ENCODE data around the gene APOBEC3F.
"Not testable (repeated sequence)": the region's sequence is repeated elsewhere in the genome, so short reads cannot be mapped to it uniquely, and the experiment has no call there.

APOBEC3F gene

DNA sequence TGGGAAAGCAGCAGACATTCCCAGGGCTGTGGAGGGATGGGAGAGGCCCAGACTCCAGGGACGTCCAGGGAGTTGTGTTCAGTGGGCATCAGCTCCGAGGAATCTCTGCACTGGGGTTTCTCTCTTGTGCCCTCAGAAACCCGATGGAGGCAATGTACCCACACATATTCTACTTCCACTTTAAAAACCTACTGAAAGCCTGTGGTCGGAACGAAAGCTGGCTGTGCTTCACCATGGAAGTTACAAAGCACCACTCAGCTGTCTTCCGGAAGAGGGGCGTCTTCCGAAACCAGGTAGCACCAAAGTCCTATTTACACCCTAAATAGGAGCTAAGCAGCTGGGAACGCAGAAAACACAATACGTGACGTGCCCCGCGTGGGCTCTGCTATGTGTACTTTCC lies 11.4 kb upstream of the APOBEC3F start:
- no peaks in the 10 kb centered on the region for H3K9me3 ChIP-seq (ENCODE audit: control insufficient read depth in 1 of 2, low read length in 2 of 2)
- no peaks in the 10 kb centered on the region for H3K4me1 ChIP-seq (ENCODE audit: control insufficient read depth in 1 of 2, insufficient read depth in 2 of 2, low read length in 2 of 2)
- no peak overlapping the region for H3K4me3 ChIP-seq (ENCODE audit: low read depth in 1 of 2, low read length in 2 of 2)
- no peak overlapping the region for H3K27ac ChIP-seq (ENCODE audit: low read length)
- H3K36me3 ChIP-seq (ENCODE audit: control insufficient read depth in 1 of 2, insufficient read depth in 2 of 2, low read length in 2 of 2) = peaks cover 0 to 4% of the 10 kb centered on the region in 2 donors
- H3K27me3 ChIP-seq (ENCODE audit: low read depth, low read length) = no peaks in the 10 kb centered on the region

DNA sequence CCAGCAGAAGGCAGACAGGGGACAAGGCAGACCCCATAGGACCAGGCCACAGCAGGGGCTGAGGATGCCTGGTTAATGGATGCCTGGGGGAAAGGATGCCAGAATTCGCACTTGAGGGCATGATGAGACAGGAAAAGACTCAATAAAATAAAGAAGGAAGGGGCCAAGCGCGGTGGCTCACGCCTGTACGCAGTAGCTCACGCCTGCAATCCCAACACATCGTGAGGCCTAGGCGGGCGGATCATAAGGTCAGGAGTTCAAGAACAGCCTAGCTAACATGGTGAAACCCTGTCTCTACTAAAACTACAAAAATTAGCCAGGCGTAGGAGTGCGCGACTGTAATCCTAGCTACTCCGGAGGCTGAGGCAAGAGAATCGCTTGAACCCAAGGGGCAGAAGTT lies 10.0 kb upstream of the APOBEC3F start:
- Histone ChIP-seq H3K4me3 (ENCODE audit: low read depth in 1 of 2, low read length in 2 of 2) (no peak overlapping the region), H3K36me3 (ENCODE audit: control insufficient read depth in 1 of 2, insufficient read depth in 2 of 2, low read length in 2 of 2) (no peaks in the 10 kb centered on the region), H3K27ac (ENCODE audit: low read length) (no peak overlapping the region), H3K9me3 (ENCODE audit: control insufficient read depth in 1 of 2, low read length in 2 of 2) (no peaks in the 10 kb centered on the region), H3K27me3 (ENCODE audit: low read depth, low read length) (no peaks in the 10 kb centered on the region), H3K4me1 (ENCODE audit: control insufficient read depth in 1 of 2, insufficient read depth in 2 of 2, low read length in 2 of 2) (no peaks in the 10 kb centered on the region)

DNA sequence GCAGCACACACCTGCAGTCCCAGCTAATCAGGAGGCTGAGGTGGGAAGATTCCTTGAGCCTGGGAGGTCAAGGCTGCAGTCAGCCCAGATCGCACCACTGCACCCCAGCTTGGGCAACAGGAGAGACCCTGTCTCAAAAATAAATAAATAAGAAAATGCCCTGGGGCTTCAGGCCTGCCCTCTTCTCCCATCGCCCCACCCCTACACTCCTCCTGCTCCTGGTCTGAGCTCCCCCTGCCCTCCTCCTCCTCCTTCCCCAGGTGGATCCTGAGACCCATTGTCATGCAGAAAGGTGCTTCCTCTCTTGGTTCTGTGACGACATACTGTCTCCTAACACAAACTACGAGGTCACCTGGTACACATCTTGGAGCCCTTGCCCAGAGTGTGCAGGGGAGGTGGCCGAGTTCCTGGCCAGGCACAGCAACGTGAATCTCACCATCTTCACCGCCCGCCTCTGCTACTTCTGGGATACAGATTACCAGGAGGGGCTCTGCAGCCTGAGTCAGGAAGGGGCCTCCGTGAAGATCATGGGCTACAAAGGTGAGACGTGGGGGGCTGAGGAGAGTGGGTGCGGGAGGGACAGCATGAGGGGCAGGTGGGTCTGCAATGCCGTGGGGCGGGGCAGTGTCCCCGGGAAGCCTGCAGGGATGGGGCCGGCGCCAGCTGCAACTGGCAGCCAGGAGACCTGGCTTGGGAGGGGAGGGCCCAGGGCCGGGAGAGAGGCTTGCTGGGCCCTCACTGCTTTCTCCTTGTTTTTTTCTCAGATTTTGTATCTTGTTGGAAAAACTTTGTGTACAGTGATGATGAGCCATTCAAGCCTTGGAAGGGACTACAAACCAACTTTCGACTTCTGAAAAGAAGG lies 9.0 kb upstream of the APOBEC3F start:
- not testable (repeated sequence) for H3K27me3 ChIP-seq (ENCODE audit: low read depth, low read length); H3K36me3 ChIP-seq (ENCODE audit: control insufficient read depth in 1 of 2, insufficient read depth in 2 of 2, low read length in 2 of 2); H3K27ac ChIP-seq (ENCODE audit: low read length); H3K9me3 ChIP-seq (ENCODE audit: control insufficient read depth in 1 of 2, low read length in 2 of 2); H3K4me3 ChIP-seq (ENCODE audit: low read depth in 1 of 2, low read length in 2 of 2); H3K4me1 ChIP-seq (ENCODE audit: control insufficient read depth in 1 of 2, insufficient read depth in 2 of 2, low read length in 2 of 2)

DNA sequence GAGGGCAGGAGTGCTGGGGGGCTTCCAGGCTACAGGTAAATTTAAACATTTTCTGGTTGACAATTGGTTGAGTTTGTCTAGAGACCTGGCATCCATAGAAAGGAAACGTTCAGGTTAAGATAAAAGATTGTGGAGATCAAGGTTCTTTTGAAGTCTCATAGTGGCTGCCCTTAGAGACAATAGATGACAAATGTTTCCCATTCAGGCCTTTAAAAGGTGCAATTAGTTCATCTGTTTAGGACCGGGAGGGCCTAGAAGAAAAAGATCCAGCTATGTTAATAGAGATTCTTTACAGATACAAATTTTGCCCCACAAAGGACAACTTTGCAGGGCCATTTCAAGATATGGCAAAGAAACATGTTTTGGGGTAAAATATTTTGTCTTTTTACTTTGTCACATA lies 3.6 kb upstream of the APOBEC3F start:
- not testable (repeated sequence) for H3K36me3 ChIP-seq (ENCODE audit: control insufficient read depth in 1 of 2, insufficient read depth in 2 of 2, low read length in 2 of 2); H3K27me3 ChIP-seq (ENCODE audit: low read depth, low read length); H3K9me3 ChIP-seq (ENCODE audit: control insufficient read depth in 1 of 2, low read length in 2 of 2); H3K4me3 ChIP-seq (ENCODE audit: low read depth in 1 of 2, low read length in 2 of 2); H3K27ac ChIP-seq (ENCODE audit: low read length); H3K4me1 ChIP-seq (ENCODE audit: control insufficient read depth in 1 of 2, insufficient read depth in 2 of 2, low read length in 2 of 2)

DNA sequence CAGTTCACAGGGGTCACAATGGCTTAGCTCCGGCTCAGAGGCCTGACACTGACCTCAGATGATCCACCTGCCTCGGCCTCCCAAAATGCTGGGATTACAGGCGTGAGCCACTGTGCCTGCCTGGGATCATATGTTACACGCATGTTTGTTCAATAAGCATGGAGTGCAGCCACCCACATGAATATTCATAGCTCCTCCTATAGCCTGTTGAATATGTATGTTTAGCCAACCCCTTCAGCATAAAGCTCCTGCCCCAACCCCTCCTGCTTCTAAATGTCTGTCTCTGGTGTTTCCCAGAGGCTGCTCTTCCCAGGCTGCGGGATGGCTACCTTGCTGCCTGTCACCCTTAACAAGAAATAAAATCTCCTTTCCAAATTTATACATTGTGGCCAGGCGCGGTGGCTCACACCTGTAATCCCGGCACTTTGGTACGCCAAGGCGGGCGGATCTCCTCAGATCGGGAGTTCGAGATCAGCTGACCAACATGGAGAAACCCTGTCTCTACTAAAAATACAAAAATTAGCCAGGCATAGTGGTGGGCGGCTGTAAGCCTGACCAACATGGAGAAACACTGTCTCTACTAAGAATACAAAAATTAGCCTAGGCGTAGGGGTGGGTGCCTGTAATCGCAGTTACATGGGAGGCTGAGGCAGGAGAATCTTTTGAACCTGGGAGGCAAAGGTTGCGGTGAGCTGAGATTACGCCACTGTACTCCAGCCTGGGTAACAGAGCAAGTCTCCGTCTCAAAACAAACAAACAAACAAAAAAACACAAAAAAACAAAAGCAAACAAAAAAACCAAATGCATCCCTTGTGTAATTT lies 1.1 kb upstream of the APOBEC3F start:
- no peaks in the 10 kb centered on the region for H3K9me3 ChIP-seq (ENCODE audit: control insufficient read depth in 1 of 2, low read length in 2 of 2)
- no peaks in the 10 kb centered on the region for H3K27me3 ChIP-seq (ENCODE audit: low read depth, low read length)
- no peak overlapping the region for H3K27ac ChIP-seq (ENCODE audit: low read length)
- no peaks in the 10 kb centered on the region for H3K36me3 ChIP-seq (ENCODE audit: control insufficient read depth in 1 of 2, insufficient read depth in 2 of 2, low read length in 2 of 2)
- peaks cover 0 to 10% of the 10 kb centered on the region in 2 donors for H3K4me1 ChIP-seq (ENCODE audit: control insufficient read depth in 1 of 2, insufficient read depth in 2 of 2, low read length in 2 of 2)
- peak overlapping the region in 1 of 2 donors; percentile 60 for H3K4me3 ChIP-seq (ENCODE audit: low read depth in 1 of 2, low read length in 2 of 2)

DNA sequence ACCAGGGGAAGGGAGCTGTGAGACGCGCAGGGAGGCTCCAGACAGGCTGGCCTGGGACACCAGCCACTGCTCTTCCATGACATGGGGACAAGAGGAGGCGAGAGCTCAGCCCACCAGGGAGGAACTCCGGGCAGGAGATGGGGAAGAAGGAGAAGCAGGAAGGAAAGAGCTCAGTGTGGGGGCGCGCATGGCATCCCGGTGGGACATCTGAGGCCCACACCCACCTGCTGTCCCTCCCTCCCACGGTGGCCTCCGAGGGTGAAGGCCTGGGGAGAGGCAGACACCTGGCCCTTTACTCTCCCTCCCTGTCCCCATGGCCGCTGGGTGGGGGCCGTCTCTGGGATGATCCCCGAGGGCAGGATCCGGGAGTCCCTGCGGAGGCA lies 518 bp upstream of the APOBEC3F start:
- peak overlapping the region in 1 of 2 donors; percentile 60 for H3K4me3 ChIP-seq (ENCODE audit: low read depth in 1 of 2, low read length in 2 of 2)
- not testable (repeated sequence) for H3K27me3 ChIP-seq (ENCODE audit: low read depth, low read length); H3K36me3 ChIP-seq (ENCODE audit: control insufficient read depth in 1 of 2, insufficient read depth in 2 of 2, low read length in 2 of 2); H3K4me1 ChIP-seq (ENCODE audit: control insufficient read depth in 1 of 2, insufficient read depth in 2 of 2, low read length in 2 of 2); H3K27ac ChIP-seq (ENCODE audit: low read length); H3K9me3 ChIP-seq (ENCODE audit: control insufficient read depth in 1 of 2, low read length in 2 of 2)

DNA sequence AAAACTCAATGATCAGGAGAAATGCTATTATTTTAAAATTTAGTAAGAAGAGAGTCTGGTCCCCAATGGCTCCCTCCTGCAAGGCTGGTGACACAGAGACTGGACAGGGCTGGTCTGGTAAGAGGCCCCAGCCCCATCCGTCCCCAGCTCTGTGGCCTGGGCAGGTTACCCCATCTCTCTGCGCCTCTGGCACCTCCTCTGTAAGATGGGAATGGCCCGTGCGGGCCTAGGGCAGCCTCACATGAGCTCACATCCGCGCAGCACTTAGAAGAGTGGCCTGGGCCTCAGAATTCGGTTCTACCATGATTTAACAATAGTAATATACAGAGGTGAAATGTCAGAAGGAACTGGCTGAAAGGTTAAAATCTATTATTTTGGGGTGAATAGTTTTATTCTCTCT lies 1.2 kb downstream of the APOBEC3F start:
- H3K4me3 ChIP-seq (ENCODE audit: low read depth in 1 of 2, low read length in 2 of 2) = no peak overlapping the region
- H3K27me3 ChIP-seq (ENCODE audit: low read depth, low read length) = no peaks in the 10 kb centered on the region
- no peaks in the 10 kb centered on the region for H3K9me3 ChIP-seq (ENCODE audit: control insufficient read depth in 1 of 2, low read length in 2 of 2)
- no peak overlapping the region for H3K27ac ChIP-seq (ENCODE audit: low read length)
- H3K4me1 ChIP-seq (ENCODE audit: control insufficient read depth in 1 of 2, insufficient read depth in 2 of 2, low read length in 2 of 2) = peaks cover 0 to 10% of the 10 kb centered on the region in 2 donors
- no peaks in the 10 kb centered on the region for H3K36me3 ChIP-seq (ENCODE audit: control insufficient read depth in 1 of 2, insufficient read depth in 2 of 2, low read length in 2 of 2)

DNA sequence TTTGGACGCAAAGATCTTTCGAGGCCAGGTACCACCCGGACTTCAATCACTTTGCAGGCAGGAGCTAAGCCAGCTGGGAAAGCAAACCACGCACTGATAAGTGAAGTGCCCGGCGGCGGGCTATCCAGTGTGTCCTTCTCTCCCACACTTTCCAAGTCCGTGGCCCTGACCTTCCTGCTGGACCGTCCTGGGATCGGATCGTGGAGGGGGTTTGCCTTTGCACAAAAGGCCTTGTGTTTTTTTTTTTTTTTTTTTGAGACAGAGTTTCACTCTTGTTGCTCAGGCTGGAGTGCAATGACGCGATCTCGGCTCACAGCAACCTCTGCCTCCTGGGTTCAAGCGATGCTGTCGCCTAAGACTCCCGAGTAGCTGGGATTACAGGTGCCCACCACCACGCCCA lies 2.4 kb downstream of the APOBEC3F start:
- H3K9me3 ChIP-seq (ENCODE audit: control insufficient read depth in 1 of 2, low read length in 2 of 2); H3K36me3 ChIP-seq (ENCODE audit: control insufficient read depth in 1 of 2, insufficient read depth in 2 of 2, low read length in 2 of 2); H3K27ac ChIP-seq (ENCODE audit: low read length); H3K27me3 ChIP-seq (ENCODE audit: low read depth, low read length); H3K4me1 ChIP-seq (ENCODE audit: control insufficient read depth in 1 of 2, insufficient read depth in 2 of 2, low read length in 2 of 2); H3K4me3 ChIP-seq (ENCODE audit: low read depth in 1 of 2, low read length in 2 of 2): not testable (repeated sequence)

DNA sequence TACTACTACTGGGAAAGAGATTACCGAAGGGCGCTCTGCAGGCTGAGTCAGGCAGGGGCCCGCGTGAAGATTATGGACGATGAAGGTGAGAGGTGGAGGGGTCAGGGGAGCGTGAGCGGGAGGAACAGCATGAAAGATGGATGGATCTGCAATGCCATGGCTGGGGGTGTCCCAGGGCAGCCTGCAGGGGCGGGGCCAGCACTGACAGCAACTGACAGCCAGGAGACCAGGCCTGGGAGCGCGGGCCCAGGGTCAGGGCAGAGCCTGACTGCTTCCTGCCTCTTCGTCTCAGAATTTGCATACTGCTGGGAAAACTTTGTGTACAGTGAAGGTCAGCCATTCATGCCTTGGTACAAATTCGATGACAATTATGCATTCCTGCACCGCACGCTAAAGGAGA lies 4.5 kb downstream of the APOBEC3F start:
- not testable (repeated sequence) for H3K36me3 ChIP-seq (ENCODE audit: control insufficient read depth in 1 of 2, insufficient read depth in 2 of 2, low read length in 2 of 2); H3K27ac ChIP-seq (ENCODE audit: low read length); H3K4me3 ChIP-seq (ENCODE audit: low read depth in 1 of 2, low read length in 2 of 2); H3K27me3 ChIP-seq (ENCODE audit: low read depth, low read length); H3K4me1 ChIP-seq (ENCODE audit: control insufficient read depth in 1 of 2, insufficient read depth in 2 of 2, low read length in 2 of 2); H3K9me3 ChIP-seq (ENCODE audit: control insufficient read depth in 1 of 2, low read length in 2 of 2)

DNA sequence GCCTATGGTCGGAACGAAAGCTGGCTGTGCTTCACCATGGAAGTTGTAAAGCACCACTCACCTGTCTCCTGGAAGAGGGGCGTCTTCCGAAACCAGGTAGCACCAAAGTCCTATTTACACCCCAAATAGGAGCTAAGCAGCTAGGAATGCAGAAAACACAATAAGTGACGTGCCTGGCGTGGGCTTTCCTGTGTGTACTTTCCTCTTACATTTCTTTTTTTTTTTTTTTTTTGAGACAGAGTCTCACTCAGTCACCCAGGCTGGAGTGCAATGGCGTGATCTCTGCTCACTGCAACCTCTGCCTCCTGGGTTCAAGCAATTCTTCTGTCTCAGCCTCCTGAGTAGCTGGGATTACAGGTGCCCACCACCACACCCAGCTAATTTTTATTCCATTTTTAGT lies 8.8 kb downstream of the APOBEC3F start:
- not testable (repeated sequence) for H3K27me3 ChIP-seq (ENCODE audit: low read depth, low read length); H3K36me3 ChIP-seq (ENCODE audit: control insufficient read depth in 1 of 2, insufficient read depth in 2 of 2, low read length in 2 of 2); H3K9me3 ChIP-seq (ENCODE audit: control insufficient read depth in 1 of 2, low read length in 2 of 2); H3K27ac ChIP-seq (ENCODE audit: low read length); H3K4me3 ChIP-seq (ENCODE audit: low read depth in 1 of 2, low read length in 2 of 2); H3K4me1 ChIP-seq (ENCODE audit: control insufficient read depth in 1 of 2, insufficient read depth in 2 of 2, low read length in 2 of 2)

DNA sequence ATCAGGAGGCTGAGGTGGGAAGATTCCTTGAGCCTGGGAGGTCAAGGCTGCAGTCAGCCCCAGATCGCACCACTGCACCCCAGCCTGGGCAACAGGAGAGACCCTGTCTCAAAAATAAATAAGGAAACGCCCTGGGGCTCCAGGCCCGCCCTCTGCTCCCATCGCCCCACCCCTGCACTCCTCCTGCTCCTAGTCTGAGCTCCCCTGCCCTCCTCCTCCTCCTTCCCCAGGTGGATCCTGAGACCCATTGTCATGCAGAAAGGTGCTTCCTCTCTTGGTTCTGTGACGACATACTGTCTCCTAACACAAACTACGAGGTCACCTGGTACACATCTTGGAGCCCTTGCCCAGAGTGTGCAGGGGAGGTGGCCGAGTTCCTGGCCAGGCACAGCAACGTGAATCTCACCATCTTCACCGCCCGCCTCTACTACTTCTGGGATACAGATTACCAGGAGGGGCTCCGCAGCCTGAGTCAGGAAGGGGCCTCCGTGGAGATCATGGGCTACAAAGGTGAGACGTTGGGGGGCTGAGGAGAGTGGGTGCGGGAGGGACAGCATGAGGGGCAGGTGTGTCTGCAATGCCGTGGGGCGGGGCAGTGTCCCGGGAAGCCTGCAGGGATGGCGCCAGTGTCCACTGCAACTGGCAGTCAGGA lies 11.3 kb downstream of the APOBEC3F start:
- not testable (repeated sequence) for H3K4me3 ChIP-seq (ENCODE audit: low read depth in 1 of 2, low read length in 2 of 2); H3K27ac ChIP-seq (ENCODE audit: low read length); H3K4me1 ChIP-seq (ENCODE audit: control insufficient read depth in 1 of 2, insufficient read depth in 2 of 2, low read length in 2 of 2); H3K9me3 ChIP-seq (ENCODE audit: control insufficient read depth in 1 of 2, low read length in 2 of 2); H3K27me3 ChIP-seq (ENCODE audit: low read depth, low read length); H3K36me3 ChIP-seq (ENCODE audit: control insufficient read depth in 1 of 2, insufficient read depth in 2 of 2, low read length in 2 of 2)

Data from muscle layer of duodenum (tissue), 2 donors.